ENCODE results near the gene TMPRSS11D. TPM values are rescaled to one million over a fixed set of nuclear protein-coding genes. Genes with fewer than 3 reads are reported as not detected.

TMPRSS11D gene
- total RNA-seq, 1 donor, result not detected

- Histone ChIP-seq H3K4me1 (ENCODE audit: insufficient read depth, low read length) (no peaks in the 10 kb centered on the region), H3K27ac (ENCODE audit: low read depth, low read length) (no peak overlapping the region), H3K4me2 (ENCODE audit: insufficient read depth, low read length) (no peak overlapping the region), H3K79me2 (ENCODE audit: insufficient read depth, low read length) (no peaks in the 10 kb centered on the region), H3K36me3 (ENCODE audit: insufficient read depth, low read length) (no peaks in the 10 kb centered on the region), H3K27me3 (ENCODE audit: insufficient read depth, low read length) (no peaks in the 10 kb centered on the region), H3K4me3 (ENCODE audit: insufficient read depth, low read length) (no peak overlapping the region), H4K20me1 (ENCODE audit: insufficient read depth, low read length) (no peaks in the 10 kb centered on the region), H3K9me3 (ENCODE audit: low read depth, low read length) (no peaks in the 10 kb centered on the region), H2AFZ (ENCODE audit: low read length) (no peak overlapping the region)
- no peak for DNase-seq (ENCODE audit: insufficient read length, low spot score, missing footprints)
- no peak for TF ChIP-seq CTCF (IDR thresholded peaks at IDR 0.05; ENCODE audit: extremely low read depth, low read depth, low read length)
Measured at GRCh38 chr4:67928546-67928945, 44.7 kb upstream of the TMPRSS11D start.

- Histone ChIP-seq H3K27me3 (ENCODE audit: insufficient read depth, low read length) (no peaks in the 10 kb centered on the region), H3K27ac (ENCODE audit: low read depth, low read length) (no peak overlapping the region), H3K79me2 (ENCODE audit: insufficient read depth, low read length) (no peaks in the 10 kb centered on the region), H2AFZ (ENCODE audit: low read length) (no peak overlapping the region), H3K9me3 (ENCODE audit: low read depth, low read length) (no peaks in the 10 kb centered on the region), H4K20me1 (ENCODE audit: insufficient read depth, low read length) (no peaks in the 10 kb centered on the region), H3K4me1 (ENCODE audit: insufficient read depth, low read length) (no peaks in the 10 kb centered on the region), H3K36me3 (ENCODE audit: insufficient read depth, low read length) (no peaks in the 10 kb centered on the region), H3K4me2 (ENCODE audit: insufficient read depth, low read length) (no peak overlapping the region), H3K4me3 (ENCODE audit: insufficient read depth, low read length) (no peak overlapping the region)
- no peak for DNase-seq (ENCODE audit: insufficient read length, low spot score, missing footprints)
- no peak for TF ChIP-seq CTCF (IDR thresholded peaks at IDR 0.05; ENCODE audit: extremely low read depth, low read depth, low read length)
Measured at GRCh38 chr4:67927251-67927650, 43.4 kb upstream of the TMPRSS11D start.

GRCh38 chr4:67926485-67926884 is 42.7 kb upstream of the TMPRSS11D start:
- Histone ChIP-seq H3K36me3 (ENCODE audit: insufficient read depth, low read length) (no peaks in the 10 kb centered on the region), H2AFZ (ENCODE audit: low read length) (no peak overlapping the region), H3K4me1 (ENCODE audit: insufficient read depth, low read length) (no peaks in the 10 kb centered on the region), H3K4me2 (ENCODE audit: insufficient read depth, low read length) (no peak overlapping the region), H4K20me1 (ENCODE audit: insufficient read depth, low read length) (no peaks in the 10 kb centered on the region), H3K27me3 (ENCODE audit: insufficient read depth, low read length) (no peaks in the 10 kb centered on the region), H3K79me2 (ENCODE audit: insufficient read depth, low read length) (no peaks in the 10 kb centered on the region), H3K4me3 (ENCODE audit: insufficient read depth, low read length) (no peak overlapping the region), H3K9me3 (ENCODE audit: low read depth, low read length) (no peaks in the 10 kb centered on the region), H3K27ac (ENCODE audit: low read depth, low read length) (no peak overlapping the region)
- TF ChIP-seq CTCF (IDR thresholded peaks at IDR 0.05; ENCODE audit: extremely low read depth, low read depth, low read length), result no peak
- no peak for DNase-seq (ENCODE audit: insufficient read length, low spot score, missing footprints)

- Histone ChIP-seq H3K27me3 (ENCODE audit: insufficient read depth, low read length) (no peaks in the 10 kb centered on the region), H3K27ac (ENCODE audit: low read depth, low read length) (no peak overlapping the region), H3K9me3 (ENCODE audit: low read depth, low read length) (no peaks in the 10 kb centered on the region), H3K4me3 (ENCODE audit: insufficient read depth, low read length) (no peak overlapping the region), H4K20me1 (ENCODE audit: insufficient read depth, low read length) (no peaks in the 10 kb centered on the region), H3K36me3 (ENCODE audit: insufficient read depth, low read length) (no peaks in the 10 kb centered on the region), H3K79me2 (ENCODE audit: insufficient read depth, low read length) (no peaks in the 10 kb centered on the region), H3K4me2 (ENCODE audit: insufficient read depth, low read length) (no peak overlapping the region), H2AFZ (ENCODE audit: low read length) (no peak overlapping the region), H3K4me1 (ENCODE audit: insufficient read depth, low read length) (no peaks in the 10 kb centered on the region)
- DNase-seq (ENCODE audit: insufficient read length, low spot score, missing footprints), result no peak
- no peak for TF ChIP-seq CTCF (IDR thresholded peaks at IDR 0.05; ENCODE audit: extremely low read depth, low read depth, low read length)
Measured at GRCh38 chr4:67922697-67923096, 38.9 kb upstream of the TMPRSS11D start.
